Naive thymus-derived CD4-positive, alpha-beta T cell (primary cell): ENCODE data around the gene SCYGR7. TPM values are rescaled to one million over a fixed set of nuclear protein-coding genes. Genes with fewer than 3 reads are reported as not detected.
"Not testable (repeated sequence)": the region's sequence is repeated elsewhere in the genome, so short reads cannot be mapped to it uniquely, and the experiment has no call there.

ENCODE experiments used
- ATAC-seq: fragments of 150-1000 bp; cut with Tn5 transposase; 2 replicates; pipeline ENCODE4 v1.10.0; 2021; ENCODE audit warnings: mild to moderate bottlenecking, moderate library complexity
- CTCF ChIA-PET: fragments of 350-600 bp; sonication (Branson Sonifier 250); formaldehyde crosslinking; loops from one replicate; lab custom pipeline; 2021; ENCODE audit warnings: antibody characterized with exemption; lab: Charles Lee
- POLR2A ChIA-PET: fragments of 350-600 bp; sonication (Branson Sonifier 250); formaldehyde crosslinking; loops from one replicate; lab custom pipeline; 2021; ENCODE audit warnings: antibody characterized with exemption, inconsistent platforms; lab: Charles Lee
- DNase-seq, 9 donors: peaks; one replicate each; pipeline versions ENCODE4 v3.0.0 to v3.0.0-alpha.2; 2020 to 2022; ENCODE audit warnings: mixed read lengths in 1 of 9
- H3K27ac ChIP-seq: one replicate; pipeline ENCODE4 v1.7.0; 2013; ENCODE audit warnings: mild to moderate bottlenecking, low read depth, low read length, moderate library complexity
- H3K27me3 ChIP-seq, 2 donors: one replicate each; pipeline ENCODE4 v1.7.0; 2013; ENCODE audit warnings: low read length in 2 of 2, mild to moderate bottlenecking in 2 of 2, moderate library complexity in 2 of 2; ENCODE audit not compliant: control insufficient read depth in 2 of 2, insufficient read depth in 2 of 2
- H3K36me3 ChIP-seq, 3 experiments: 1 replicate in 2 of 3; 2 replicates in 1 of 3; pipeline ENCODE4 v1.7.0; 2013; ENCODE audit warnings: low read length in 3 of 3, mild to moderate bottlenecking in 3 of 3, moderate library complexity in 1 of 3; ENCODE audit not compliant: insufficient read depth in 3 of 3, control insufficient read depth in 2 of 3
- H3K4me1 ChIP-seq, 2 donors: one replicate each; pipeline ENCODE4 v1.7.0; 2013; ENCODE audit warnings: low read length in 2 of 2, mild to moderate bottlenecking in 2 of 2, moderate library complexity in 1 of 2; ENCODE audit not compliant: control insufficient read depth in 2 of 2, insufficient read depth in 2 of 2
- H3K4me3 ChIP-seq: 2 replicates; pipeline ENCODE4 v1.7.0; 2013; ENCODE audit warnings: mild to moderate bottlenecking, low read length
- H3K9me3 ChIP-seq, 3 experiments: 1 replicate in 2 of 3; 2 replicates in 1 of 3; pipeline ENCODE4 v1.7.0; 2013; ENCODE audit warnings: low read length in 3 of 3; ENCODE audit not compliant: control insufficient read depth in 2 of 3
- H3K27ac Mint-ChIP-seq, 9 donors: one replicate each; pipeline ENCODE4 v1.8.0; 2020 to 2022; ENCODE audit warnings: mixed read lengths in 9 of 9, mild to moderate bottlenecking in 8 of 9, moderate library complexity in 5 of 9, inconsistent platforms in 2 of 9
- H3K27me3 Mint-ChIP-seq, 5 donors: one replicate each; pipeline ENCODE4 v1.8.0; 2021 to 2022; ENCODE audit warnings: mixed read lengths in 5 of 5, mild to moderate bottlenecking in 1 of 5
- H3K36me3 Mint-ChIP-seq, 5 donors: one replicate each; pipeline ENCODE4 v1.8.0; 2020 to 2022; ENCODE audit warnings: mixed read lengths in 5 of 5, mild to moderate bottlenecking in 3 of 5, inconsistent platforms in 1 of 5
- H3K4me1 Mint-ChIP-seq, 7 donors: one replicate each; pipeline ENCODE4 v1.8.0; 2020 to 2022; ENCODE audit warnings: mixed read lengths in 7 of 7, mild to moderate bottlenecking in 3 of 7, inconsistent platforms in 1 of 7
- H3K4me3 Mint-ChIP-seq, 10 donors: one replicate each; pipeline ENCODE4 v1.8.0; 2020 to 2022; ENCODE audit warnings: mild to moderate bottlenecking in 10 of 10, mixed read lengths in 10 of 10, moderate library complexity in 6 of 10, inconsistent platforms in 2 of 10
- H3K9me3 Mint-ChIP-seq, 11 donors: one replicate each; pipeline ENCODE4 v1.8.0; 2020 to 2022; ENCODE audit warnings: mixed read lengths in 11 of 11, mild to moderate bottlenecking in 4 of 11, inconsistent platforms in 1 of 11, moderate library complexity in 1 of 11
- intact Hi-C, 2 donors: fragments of 100-400 bp; cut with micrococcal nuclease; formaldehyde crosslinking; loops; one replicate each; pipeline ENCODE4 v1.15.1; 2023
- polyA plus RNA-seq, 2 donors: library from polyadenylated mRNA; unstranded; fragments of 300-500 nt; fragmentation: Illumina TruSeq; gene quantifications; one replicate each; pipeline ENCODE4 v1.2.3, GENCODE V29; 2021
- total RNA-seq, 6 experiments: library from RNA in 5 of 6; stranded (reverse) in 5 of 6; gene quantifications; 1 replicate in 5 of 6; 2 replicates in 1 of 6; pipeline ENCODE4 v1.2.3 and lab custom pipeline; 2021 to 2026

SCYGR7 gene
- total and polyA plus RNA-seq, 7 experiments from 2014 or later, result not detected

DNA sequence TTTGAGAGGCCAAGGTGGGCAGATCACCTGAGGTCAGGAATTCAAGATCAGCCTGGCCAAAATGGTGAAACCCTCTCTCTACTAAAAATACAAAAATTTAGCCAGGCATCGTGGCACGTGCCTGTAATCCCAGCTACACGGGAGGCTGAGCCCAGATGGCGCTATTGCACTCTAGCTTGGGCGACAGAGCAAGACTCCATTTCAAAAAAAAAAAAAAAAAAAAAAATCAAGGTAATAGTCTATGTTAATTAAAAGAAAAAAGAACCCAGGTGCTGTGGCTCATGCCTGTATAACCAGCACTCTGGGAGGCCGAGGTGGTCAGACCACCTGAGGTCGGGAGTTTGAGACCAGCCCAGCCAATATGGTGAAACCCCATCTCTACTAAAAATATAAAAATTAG, 12.6 kb downstream of the SCYGR7 start:
- intact Hi-C loops, H3K4me1 Mint-ChIP-seq, H3K27ac Mint-ChIP-seq, H3K4me3 ChIP-seq, DNase-seq, H3K27me3 ChIP-seq, H3K27ac ChIP-seq, ATAC-seq, H3K36me3 Mint-ChIP-seq, CTCF ChIA-PET, H3K36me3 ChIP-seq, H3K9me3 ChIP-seq, POLR2A ChIA-PET, H3K4me1 ChIP-seq, H3K9me3 Mint-ChIP-seq, H3K4me3 Mint-ChIP-seq: not testable (repeated sequence)
- peaks cover 0 to 38% (median 2%) of the 10 kb centered on the region in 5 donors for H3K27me3 Mint-ChIP-seq

GRCh38 chr2:227745594-227745993, 17.5 kb downstream of the SCYGR7 start, which contains the start of gene SCYGR8:
SCYGR8 (plus strand) TSS chr2:227745894; CDS start chr2:227745894, 0 bp downstream.
- no peak within 1 kb of the TSS for H3K4me3 ChIP-seq
- ChIA-PET CTCF (no interaction called here), POLR2A (no interaction called here)
- no peak within 1 kb of the TSS for H3K27ac ChIP-seq
- H3K36me3 ChIP-seq, result no peaks in the 10 kb centered on the region
- no peaks in the 10 kb centered on the region for H3K4me1 ChIP-seq
- Mint-ChIP-seq H3K4me1 (no peaks in the 10 kb centered on the region), H3K27ac (no peak within 1 kb of the TSS), H3K9me3 (peaks cover 0 to 3% (median 0%) of the 10 kb centered on the region in 11 donors), H3K36me3 (no peaks in the 10 kb centered on the region), H3K27me3 (peaks cover 0 to 20% (median 5%) of the 10 kb centered on the region in 5 donors), H3K4me3 (no peak within 1 kb of the TSS)
- H3K9me3 ChIP-seq, result no peaks in the 10 kb centered on the region
- ATAC-seq (no peak), DNase-seq (no peak)
- H3K27me3 ChIP-seq, result no peaks in the 10 kb centered on the region
- intact Hi-C loops, result no loop called here

DNA sequence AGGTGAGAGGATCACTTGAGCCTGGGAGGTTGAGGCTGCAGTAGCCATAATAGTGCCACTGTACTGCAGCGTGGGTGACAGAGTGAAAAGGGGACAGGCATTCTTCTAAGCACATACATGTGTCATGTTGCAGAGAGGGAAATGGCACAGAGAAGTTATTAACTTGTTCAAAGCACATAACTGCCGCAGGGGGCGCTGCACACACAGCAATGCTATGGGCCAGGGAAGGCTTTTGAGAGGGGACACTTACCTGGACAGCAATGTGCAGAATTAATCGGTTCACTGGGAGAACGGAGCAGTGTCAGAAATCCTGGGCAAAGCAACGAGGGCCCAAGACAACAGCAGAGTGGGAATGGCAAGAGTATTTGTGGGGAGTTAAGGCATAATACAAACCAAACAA, 19.9 kb downstream of the SCYGR7 start:
- Mint-ChIP-seq H3K4me3 (no peak overlapping the region), H3K27me3 (peaks cover 0 to 17% (median 5%) of the 10 kb centered on the region in 5 donors), H3K9me3 (peaks cover 0 to 3% (median 0%) of the 10 kb centered on the region in 11 donors), H3K27ac (no peak overlapping the region), H3K4me1 (no peaks in the 10 kb centered on the region), H3K36me3 (no peaks in the 10 kb centered on the region)
- intact Hi-C loops, result no loop called here
- ATAC-seq, result no peak
- POLR2A ChIA-PET, result no interaction called here
- Histone ChIP-seq H3K36me3 (no peaks in the 10 kb centered on the region), H3K27ac (no peak overlapping the region), H3K27me3 (no peaks in the 10 kb centered on the region), H3K4me1 (no peaks in the 10 kb centered on the region), H3K4me3 (no peak overlapping the region), H3K9me3 (no peaks in the 10 kb centered on the region)
- CTCF ChIA-PET, result no interaction called here
- DNase-seq, result no peak

- H3K9me3 Mint-ChIP-seq, H3K27ac Mint-ChIP-seq, POLR2A ChIA-PET, DNase-seq, H3K36me3 ChIP-seq, H3K4me3 Mint-ChIP-seq, H3K9me3 ChIP-seq, H3K27me3 ChIP-seq, H3K36me3 Mint-ChIP-seq, intact Hi-C loops, H3K4me3 ChIP-seq, H3K27ac ChIP-seq, H3K4me1 Mint-ChIP-seq, H3K4me1 ChIP-seq, ATAC-seq: not testable (repeated sequence)
- peaks cover 0 to 13% (median 0%) of the 10 kb centered on the region in 5 donors for H3K27me3 Mint-ChIP-seq
- CTCF ChIA-PET, result interaction anchor here (0.7 kb wide), 1 partner anchor 87 kb away, joined by 4 read pairs; no protein-coding TSS in a partner anchor
Observed at GRCh38 chr2:227756261-227756660, 28.1 kb downstream of the SCYGR7 start.

GRCh38 chr2:227759411-227760118, 31.4 kb downstream of the SCYGR7 start:
- DNase-seq (no peak), ATAC-seq (no peak)
- ChIA-PET POLR2A (no interaction called here), CTCF (interaction anchor here (0.6 kb wide), 1 partner anchor 522 kb away, joined by 3 read pairs; no protein-coding TSS in a partner anchor)
- Mint-ChIP-seq H3K9me3 (peaks cover 0 to 1% (median 0%) of the 10 kb centered on the region in 11 donors), H3K36me3 (no peaks in the 10 kb centered on the region), H3K27me3 (peaks cover 0 to 5% (median 0%) of the 10 kb centered on the region in 5 donors), H3K4me3 (no peak overlapping the region), H3K27ac (no peak overlapping the region), H3K4me1 (peaks cover 0 to 3% (median 0%) of the 10 kb centered on the region in 7 donors)
- no peaks in the 10 kb centered on the region for H3K4me1 ChIP-seq
- H3K9me3 ChIP-seq, result no peaks in the 10 kb centered on the region
- no peaks in the 10 kb centered on the region for H3K27me3 ChIP-seq
- no peaks in the 10 kb centered on the region for H3K36me3 ChIP-seq
- no peak overlapping the region for H3K27ac ChIP-seq
- intact Hi-C loops, result no loop called here
- H3K4me3 ChIP-seq, result no peak overlapping the region

- POLR2A ChIA-PET, result no interaction called here
- Mint-ChIP-seq H3K4me3 (no peak overlapping the region), H3K27me3 (peaks cover 0 to 5% (median 4%) of the 10 kb centered on the region in 5 donors), H3K27ac (no peak overlapping the region), H3K4me1 (peaks cover 0 to 3% (median 0%) of the 10 kb centered on the region in 7 donors), H3K9me3 (peaks cover 0 to 1% (median 0%) of the 10 kb centered on the region in 11 donors), H3K36me3 (no peaks in the 10 kb centered on the region)
- no peaks in the 10 kb centered on the region for H3K36me3 ChIP-seq
- H3K9me3 ChIP-seq, result no peaks in the 10 kb centered on the region
- CTCF ChIA-PET, result no interaction called here
- H3K27ac ChIP-seq, result no peak overlapping the region
- intact Hi-C loops, result no loop called here
- ATAC-seq (no peak), DNase-seq (no peak)
- H3K27me3 ChIP-seq, result no peaks in the 10 kb centered on the region
- H3K4me1 ChIP-seq, result no peaks in the 10 kb centered on the region
- H3K4me3 ChIP-seq, result no peak overlapping the region
Observed at GRCh38 chr2:227761740-227762476, 33.8 kb downstream of the SCYGR7 start.
